LNCaP clone FGC (cell line): Measurements from ENCODE around the gene PLCXD3.
"Not testable (repeated sequence)": the region's sequence is repeated elsewhere in the genome, so short reads cannot be mapped to it uniquely, and the experiment has no call there.

Experiments used
- DNase-seq: peaks from one replicate; pipeline ENCODE4 v3.0.0-alpha.2; 2011; ENCODE audit warnings: low read depth
- H3K4me3 ChIP-seq: 2 replicates; pipeline ENCODE4 v1.5.1; 2011; ENCODE audit warnings: mild to moderate bottlenecking, low read depth, low read length, control low read depth
- TF ChIP-seq, protein P1 (sequence below): IDR thresholded peaks from 2 replicates; pipeline ENCODE4 v1.5.1; 2012; ENCODE audit warnings: mild to moderate bottlenecking; ENCODE audit not compliant: control insufficient read depth, insufficient read depth; ENCODE audit errors: extremely low read depth

The PLCXD3 gene

GRCh38 chr5:41335596-41336181, 174.7 kb downstream of the PLCXD3 start:
- TF ChIP-seq, protein P1, sequence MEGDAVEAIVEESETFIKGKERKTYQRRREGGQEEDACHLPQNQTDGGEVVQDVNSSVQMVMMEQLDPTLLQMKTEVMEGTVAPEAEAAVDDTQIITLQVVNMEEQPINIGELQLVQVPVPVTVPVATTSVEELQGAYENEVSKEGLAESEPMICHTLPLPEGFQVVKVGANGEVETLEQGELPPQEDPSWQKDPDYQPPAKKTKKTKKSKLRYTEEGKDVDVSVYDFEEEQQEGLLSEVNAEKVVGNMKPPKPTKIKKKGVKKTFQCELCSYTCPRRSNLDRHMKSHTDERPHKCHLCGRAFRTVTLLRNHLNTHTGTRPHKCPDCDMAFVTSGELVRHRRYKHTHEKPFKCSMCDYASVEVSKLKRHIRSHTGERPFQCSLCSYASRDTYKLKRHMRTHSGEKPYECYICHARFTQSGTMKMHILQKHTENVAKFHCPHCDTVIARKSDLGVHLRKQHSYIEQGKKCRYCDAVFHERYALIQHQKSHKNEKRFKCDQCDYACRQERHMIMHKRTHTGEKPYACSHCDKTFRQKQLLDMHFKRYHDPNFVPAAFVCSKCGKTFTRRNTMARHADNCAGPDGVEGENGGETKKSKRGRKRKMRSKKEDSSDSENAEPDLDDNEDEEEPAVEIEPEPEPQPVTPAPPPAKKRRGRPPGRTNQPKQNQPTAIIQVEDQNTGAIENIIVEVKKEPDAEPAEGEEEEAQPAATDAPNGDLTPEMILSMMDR, result no peak
- H3K4me3 ChIP-seq, result no peak overlapping the region
- no peak for DNase-seq

GRCh38 chr5:41334758-41335157, 175.6 kb downstream of the PLCXD3 start:
- TF ChIP-seq, protein P1, result no peak
- no peak for DNase-seq
- no peak overlapping the region for H3K4me3 ChIP-seq

DNA sequence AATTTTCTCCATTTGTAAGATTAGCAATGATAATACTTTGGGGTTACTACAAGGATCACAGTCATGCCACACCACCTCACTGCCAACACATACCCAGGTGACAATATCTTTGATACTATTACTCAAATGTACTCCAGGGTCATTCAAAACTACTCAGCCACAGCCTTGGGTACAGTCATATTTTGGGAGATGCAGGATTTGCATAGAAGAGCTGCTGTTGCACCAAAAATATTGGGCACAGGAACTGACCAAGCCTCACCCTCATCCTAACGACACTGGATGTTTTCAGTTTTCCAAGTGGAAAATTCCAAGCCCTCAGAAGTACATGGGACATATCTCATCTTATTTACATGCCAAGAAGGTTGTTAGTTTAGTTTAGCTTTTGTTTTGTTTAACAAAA, 176.2 kb downstream of the PLCXD3 start:
- DNase-seq, result no peak
- no peak overlapping the region for H3K4me3 ChIP-seq
- TF ChIP-seq, protein P1, result no peak

GRCh38 chr5:41325074-41325473, 185.3 kb downstream of the PLCXD3 start:
- TF ChIP-seq, protein P1, result no peak
- no peak for DNase-seq
- H3K4me3 ChIP-seq, result no peak overlapping the region

DNA sequence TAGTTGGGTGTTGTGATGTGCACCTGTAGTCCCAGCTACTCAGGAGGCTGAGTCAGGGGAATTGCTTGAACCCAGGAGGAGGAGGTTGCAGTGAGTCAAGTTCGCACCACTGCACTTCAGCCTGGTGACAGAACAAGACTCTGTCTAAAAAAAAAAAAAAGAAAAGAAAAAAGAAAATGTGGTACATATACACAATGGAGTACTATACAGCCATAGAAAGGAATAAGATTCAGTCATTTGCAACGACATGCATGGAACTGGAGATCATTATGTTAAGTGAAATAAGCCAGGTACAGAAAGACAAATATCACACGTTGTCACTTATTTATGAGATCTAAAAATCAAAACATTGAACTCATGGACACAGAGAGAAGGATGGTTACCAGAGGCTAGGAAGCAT, 187.6 kb downstream of the PLCXD3 start:
- not testable (repeated sequence) for DNase-seq

DNA sequence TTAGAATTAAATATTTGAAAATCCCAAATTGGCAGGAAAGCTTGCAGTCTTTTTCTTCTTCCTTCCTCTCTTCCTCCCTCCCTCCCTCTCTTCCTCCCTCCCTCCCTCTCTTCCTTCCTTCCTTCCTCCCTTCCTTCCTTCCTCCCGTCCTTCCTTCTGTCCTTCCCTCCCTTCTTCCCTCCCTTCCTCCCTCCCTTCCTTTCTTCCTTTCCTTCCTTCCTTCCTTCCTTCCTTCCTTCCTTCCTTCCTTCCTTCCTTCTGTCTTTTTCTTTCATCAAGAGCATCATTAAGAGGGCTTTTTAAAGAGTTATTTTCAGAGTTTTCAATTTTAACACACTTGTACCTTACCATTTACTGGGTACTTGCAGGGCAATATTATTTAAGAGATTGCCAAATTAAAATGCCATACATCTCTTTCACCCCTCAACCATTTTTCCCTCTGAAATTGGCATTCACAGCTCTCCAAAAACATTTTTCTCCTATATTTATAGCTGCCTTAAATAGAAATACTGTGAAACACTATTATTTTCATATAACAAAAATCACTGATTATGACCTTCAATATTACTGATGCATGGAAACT, 197.8 kb downstream of the PLCXD3 start:
- no peak overlapping the region for H3K4me3 ChIP-seq
- TF ChIP-seq, protein P1, result no peak
- DNase-seq, result no peak

More for the DNA sequence above, 187.6 kb downstream of the PLCXD3 start:
- H3K4me3 ChIP-seq, result not testable (repeated sequence)

DNA sequence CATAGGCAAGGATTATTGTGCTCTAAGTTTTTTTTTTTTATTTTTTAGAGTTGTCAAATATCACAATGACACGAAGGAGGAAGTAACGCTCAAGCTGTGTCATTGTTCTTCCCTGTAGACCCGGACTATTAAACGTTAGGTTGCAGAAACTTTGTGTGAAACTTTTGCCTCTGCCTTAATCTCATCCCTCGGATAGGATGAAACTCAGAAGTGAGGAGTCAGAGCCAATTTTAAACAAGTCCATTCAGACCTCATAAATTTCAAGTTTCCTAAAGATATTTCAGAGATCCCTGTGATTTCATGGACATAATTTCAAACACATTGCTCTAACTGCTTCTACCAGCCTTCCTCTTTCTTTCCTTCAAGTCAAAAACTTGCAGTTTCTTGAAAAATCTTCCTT, 198.3 kb downstream of the PLCXD3 start:
- TF ChIP-seq, protein P1, result no peak
- no peak for DNase-seq
- no peak overlapping the region for H3K4me3 ChIP-seq

DNA sequence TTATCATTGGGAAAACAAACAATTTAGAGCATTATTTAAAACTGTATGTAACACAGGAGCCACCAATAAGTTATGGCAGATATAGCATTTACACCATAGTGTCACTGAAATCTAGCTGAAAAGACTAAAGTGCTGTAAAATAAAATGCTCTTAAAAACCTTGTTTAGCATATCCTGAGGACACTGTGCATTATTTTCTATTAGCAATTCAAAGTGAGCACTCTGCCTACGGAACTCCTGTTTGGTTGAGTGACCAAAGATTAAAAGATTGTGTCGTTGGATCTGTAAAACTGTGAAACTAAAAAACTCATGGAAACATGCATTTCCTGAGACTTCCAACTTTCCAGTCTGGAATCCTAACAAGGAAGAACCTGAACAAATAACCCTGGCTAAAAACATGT, 201.1 kb downstream of the PLCXD3 start:
- TF ChIP-seq, protein P1, result no peak
- H3K4me3 ChIP-seq, result no peak overlapping the region
- DNase-seq, result no peak
